ENCODE results near the gene CMC2.

DNA sequence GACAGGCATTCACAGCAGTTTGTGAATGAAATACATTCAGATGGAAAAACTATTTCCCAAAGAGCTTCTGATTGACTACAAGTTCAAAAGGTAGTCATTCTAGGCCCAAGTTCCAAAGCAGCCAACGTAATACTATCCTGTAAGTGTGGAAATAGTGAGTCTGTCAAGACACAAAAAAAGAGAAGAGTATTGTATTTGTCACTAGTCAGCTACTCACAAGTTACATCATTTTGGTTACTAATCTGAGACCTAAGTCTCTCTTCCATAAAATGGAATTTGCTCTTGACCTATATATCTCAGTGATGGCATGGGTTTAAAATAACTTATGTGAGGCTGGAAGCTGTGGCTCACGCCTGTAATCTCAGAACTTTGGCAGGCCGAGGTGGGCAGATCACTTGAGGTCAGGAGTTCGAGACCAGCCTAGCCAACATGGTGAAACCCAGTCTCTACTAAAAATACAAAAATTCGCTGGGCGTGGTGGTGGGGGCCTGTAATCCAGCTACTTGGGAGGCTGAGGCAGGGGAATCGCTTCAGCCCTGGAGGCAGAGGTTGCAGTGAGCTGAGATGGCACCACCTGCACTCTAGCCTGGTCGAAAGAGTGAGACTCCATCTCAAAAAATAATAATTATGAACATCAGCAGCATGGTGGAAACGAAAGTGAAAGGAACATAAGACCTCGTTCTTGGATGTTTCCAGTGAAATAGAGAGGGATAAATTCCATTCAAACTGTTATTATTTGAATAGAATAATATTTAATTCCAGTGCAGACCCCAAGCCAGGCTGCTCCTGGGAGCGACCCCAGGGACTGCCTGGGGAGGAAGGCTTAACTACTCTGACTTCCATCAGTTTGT is 2.9 kb downstream of the CMC2 start:
- no peak for TF ChIP-seq CTCF (IDR thresholded peaks at IDR 0.05)
- TF ChIP-seq POLR2AphosphoS5 (IDR thresholded peaks at IDR 0.05): no peak
- no peak for TF ChIP-seq POLR2A (IDR thresholded peaks at IDR 0.05)

Data from suprapubic skin (tissue), 4 donors.